ENCODE results near the gene KCNJ14.

The KCNJ14 gene

DNA sequence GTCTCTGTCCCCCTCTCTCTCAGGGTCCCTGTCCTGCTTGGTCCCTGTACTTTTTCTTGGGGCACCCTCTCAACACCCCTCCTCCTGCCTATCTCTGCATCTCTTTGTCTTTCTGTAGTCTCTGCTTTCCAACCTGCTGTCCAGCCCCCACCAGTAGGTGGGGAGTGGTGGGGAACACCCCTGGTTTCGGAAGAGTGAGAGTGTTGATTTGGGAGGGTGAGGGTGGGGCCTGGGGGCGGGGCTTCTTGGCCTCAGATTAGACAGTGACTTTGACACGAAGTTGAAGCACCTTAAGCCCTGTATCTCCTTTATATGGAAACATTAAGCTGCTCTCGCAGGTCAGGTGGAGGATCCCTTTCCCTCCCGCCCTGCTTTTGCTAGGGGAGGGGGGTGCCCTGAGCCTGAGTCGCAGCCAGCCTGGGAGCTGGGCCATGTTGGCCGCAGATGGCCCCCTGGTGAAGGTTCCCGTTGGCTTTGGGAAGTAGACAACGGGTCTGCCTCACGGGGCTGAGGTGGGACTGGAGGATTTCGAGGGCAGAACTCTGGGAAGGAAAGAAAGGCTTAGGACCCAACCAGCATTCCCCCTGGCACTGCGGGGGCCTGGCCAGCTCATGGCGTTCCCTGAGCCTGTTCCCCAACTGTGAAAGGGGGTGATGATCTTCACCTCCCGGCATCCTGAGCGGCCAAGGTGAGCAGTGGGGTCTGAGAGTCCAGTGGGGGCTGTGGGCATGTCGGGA is at the start of gene KCNJ14:
Gene KCNJ14, plus strand, starts transcription at position 404 of the 737 bp plus-strand sequence. CDS start 6,151 bp downstream, outside the sequence.
- DNase-seq: no peak

DNA sequence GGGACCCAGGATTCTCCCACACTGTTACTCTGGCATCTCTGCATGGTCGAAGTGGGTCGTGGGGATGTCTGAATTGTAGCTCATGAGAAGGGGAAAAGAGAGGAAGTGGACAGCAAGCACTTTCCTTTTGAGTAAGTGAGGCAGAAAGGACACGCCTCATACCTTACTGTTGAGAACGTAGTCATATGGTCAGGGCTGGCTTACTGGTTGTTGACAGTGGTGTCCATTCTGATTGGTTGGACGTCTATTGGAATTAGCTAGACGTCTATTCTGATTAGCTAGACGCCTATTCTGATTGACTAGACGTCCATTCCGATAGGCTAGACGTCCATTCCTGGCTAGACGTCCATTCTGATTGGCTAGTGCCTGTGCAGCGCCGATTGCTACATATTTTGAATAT is 49.5 kb upstream of the KCNJ14 start:
- DNase-seq: no peak

DNA sequence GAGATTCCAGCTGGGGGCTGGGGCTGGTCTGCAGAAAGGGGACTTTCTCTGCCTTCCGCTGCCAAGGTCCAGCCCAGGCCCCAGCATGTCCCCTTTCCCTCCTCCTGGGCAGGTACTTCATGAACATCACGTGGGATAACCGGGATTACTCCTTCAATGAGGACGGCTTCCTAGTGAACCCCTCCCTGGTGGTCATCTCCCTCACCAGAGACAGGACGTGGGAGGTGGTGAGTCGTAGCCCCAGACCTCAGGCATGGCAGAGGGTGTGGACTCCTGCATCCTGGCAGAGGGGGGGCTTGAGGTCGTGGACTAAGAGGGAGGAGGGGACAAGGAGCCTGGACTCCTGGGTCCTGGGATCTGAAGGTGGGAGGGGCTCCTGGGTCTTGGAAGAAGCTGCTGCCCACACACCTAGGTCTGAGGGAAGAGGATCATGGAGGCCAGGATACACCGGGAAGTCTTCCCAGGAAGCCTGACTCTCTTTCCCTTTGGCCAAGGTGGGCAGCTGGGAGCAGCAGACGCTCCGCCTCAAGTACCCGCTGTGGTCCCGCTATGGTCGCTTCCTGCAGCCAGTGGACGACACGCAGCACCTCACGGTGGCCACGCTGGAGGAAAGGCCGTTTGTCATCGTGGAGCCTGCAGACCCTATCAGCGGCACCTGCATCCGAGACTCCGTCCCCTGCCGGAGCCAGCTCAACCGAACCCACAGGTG is 41.3 kb upstream of the KCNJ14 start:
- no peak for DNase-seq

DNA sequence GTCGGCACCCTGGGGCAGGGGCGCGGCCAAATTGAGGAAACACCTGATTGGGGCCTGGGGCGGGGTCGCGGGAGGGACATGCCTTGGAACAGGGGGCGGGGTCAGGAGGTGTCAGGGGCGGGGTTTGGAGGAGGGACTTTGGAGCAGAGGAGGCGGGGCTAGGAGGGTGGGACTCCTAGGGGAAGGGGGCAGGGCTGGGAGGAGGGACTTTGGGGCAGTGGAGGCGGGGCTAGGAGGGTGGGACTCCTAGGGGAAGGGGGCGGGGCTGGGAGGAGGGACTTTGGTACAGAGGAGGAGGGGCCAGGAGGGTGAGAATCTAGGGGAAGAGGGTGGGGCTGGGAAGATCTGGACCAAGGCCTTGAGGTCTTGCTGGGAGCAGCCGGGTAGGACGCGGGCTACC is 40.0 kb upstream of the KCNJ14 start:
- peak; percentile 74 for DNase-seq

DNA sequence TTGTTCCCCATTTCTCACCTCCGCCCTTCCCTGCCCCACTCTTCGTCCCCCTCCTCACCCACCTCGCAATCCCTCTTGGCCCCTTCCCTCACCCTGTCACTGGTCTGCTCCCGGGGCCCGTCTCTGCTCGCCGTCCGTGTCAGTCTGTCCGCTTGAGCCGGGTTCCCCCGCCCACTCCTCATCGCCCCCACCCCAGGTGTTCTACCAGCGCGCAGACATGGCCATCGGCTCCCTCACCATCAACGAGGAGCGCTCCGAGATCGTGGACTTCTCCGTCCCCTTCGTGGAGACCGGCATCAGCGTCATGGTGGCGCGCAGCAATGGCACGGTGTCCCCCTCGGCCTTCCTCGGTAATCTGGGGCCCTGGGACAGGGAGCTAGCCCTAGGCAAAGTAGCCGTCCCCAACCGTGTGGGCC is 39.6 kb upstream of the KCNJ14 start:
- DNase-seq: no peak

DNA sequence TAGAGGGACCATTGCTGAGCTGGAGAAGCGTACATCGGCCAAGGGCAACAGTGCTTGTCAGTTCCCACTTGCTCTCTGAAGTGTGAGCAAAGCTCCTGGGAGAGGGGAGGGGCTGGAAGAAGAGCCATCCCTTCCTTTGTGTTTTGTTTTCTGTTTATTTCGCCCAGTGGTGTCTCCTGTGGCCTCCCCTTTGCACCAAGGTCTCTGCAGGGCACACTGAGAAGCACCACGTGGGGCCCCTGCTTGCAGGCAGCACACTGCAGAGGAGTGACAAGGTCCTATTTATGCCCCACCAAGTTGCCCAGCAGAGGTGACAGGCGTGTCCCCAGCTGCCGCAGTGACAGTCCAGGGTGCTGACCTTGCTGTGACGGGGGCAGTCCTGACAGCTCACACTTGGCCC is 38.0 kb upstream of the KCNJ14 start:
- DNase-seq: no peak

DNA sequence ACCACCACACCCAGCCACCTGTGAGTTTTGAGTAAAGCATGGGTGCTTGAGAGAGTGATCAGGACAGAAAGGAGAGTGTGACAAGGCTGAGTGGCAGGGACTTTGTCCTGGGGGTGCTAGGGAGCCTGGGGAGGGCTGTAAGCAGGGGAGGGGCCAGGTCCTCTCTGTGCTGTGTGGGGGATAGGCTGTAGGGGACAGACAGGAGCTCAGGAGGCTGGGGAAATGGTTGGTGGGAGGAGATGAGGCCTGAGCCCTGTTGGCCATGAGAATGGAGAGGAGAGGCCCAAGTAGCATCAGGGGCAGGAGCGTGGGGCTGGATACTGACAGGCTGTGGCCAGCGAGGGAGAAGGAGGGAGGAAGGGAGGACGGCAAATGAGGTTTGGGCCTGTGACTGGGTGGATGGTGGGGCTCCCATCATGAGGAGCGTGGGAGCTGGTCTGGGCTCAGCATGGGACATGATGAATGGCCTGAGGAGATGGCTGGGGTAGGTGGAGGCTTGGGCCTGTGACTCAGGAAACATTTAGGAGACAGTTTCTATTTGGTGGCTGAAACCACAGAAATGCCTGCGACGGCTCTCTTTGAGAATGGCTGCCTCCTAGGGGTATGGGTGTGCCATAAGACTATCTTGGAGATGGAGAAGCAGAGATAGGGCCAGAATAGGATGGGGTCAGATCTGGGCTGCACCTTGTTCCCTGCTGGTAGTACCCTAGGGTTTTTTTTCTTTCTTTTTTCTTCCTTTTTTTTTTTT is 36.9 kb upstream of the KCNJ14 start:
- DNase-seq: no peak

DNA sequence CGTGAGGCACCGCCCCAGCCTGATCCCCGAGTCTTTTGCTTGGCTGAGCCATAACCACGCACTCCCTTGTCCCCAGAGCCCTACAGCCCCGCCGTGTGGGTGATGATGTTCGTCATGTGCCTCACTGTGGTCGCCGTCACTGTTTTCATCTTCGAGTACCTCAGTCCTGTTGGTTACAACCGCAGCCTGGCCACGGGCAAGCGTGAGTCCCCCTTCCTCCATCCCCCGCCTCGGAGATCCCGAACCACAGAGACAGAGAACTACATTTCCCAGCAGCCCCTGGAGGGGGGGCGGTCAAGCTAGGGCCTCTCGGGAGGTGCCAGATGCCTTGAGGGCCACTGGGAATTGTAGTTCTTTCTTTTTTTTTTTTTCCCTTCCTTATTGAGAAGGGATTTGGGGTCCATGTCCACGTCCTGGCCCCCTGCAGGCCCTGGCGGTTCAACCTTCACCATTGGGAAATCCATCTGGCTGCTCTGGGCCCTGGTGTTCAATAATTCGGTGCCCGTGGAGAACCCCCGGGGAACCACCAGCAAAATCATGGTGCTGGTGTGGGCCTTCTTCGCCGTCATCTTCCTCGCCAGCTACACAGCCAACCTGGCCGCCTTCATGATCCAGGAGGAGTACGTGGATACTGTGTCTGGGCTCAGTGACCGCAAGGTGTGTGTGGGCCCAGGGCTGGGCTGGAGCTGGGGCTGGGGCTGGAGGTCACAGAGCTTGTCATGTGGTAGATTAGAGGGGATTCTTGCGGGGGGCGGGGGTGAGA is 36.0 kb upstream of the KCNJ14 start:
- peak; percentile 63 for DNase-seq

DNA sequence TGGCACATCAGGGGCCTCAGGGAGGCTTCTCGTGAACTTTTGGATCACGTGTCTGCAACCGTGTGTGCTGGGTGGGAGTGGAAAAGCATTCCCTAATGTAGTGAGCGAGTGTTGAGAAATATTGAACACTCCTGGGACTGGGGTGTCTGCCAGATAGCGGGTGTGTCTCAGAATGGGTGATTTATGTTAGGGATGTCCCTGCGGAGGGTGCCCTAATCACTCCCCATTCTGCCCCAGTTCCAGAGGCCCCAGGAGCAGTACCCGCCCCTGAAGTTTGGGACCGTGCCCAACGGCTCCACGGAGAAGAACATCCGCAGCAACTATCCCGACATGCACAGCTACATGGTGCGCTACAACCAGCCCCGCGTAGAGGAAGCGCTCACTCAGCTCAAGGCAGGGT is 33.8 kb upstream of the KCNJ14 start:
- DNase-seq: no peak

DNA sequence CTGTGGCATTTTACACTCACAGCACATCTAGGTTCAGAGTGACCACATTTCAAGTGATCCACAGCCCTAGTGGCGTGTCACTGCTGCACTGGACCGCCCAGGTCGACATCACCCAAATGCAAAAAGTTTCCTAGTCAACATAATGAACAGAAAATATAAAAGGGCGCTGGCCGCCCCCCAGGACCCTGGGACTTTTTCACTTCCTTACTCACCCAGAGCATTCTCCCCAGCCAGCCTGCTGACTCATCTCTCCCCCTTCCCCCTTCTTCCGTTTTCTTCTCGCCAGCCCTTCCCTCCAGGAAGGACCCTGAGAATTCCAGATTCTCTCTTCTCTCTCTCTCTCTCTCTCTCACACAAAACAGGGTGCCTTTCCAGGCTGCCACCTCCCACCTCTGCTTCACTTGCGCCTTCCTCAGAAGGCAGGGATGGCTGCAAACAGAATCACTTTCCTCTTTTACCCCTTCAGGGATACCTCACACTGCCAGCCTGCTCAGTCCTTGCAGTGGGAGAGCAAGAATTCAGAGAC is 30.6 kb upstream of the KCNJ14 start:
- DNase-seq: no peak

DNA sequence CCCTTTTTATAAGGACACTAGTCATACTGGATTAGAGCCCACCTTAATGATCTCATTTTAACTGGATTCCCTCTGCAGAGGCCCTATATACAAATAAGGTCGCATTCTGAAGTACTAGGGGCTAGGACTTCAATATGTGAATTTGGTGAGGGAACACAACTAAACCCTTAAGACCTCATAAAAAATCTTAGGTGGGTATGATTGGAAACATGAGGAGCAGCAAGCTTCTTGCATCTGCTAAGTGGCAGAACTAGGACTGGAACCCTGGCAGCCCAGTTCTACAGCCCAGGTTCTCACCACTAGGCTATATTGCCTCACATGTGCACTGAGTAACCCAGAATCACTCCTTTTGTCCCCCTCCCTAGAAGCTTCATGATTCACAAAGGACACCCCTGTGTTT is 26.7 kb upstream of the KCNJ14 start:
- no peak for DNase-seq

DNA sequence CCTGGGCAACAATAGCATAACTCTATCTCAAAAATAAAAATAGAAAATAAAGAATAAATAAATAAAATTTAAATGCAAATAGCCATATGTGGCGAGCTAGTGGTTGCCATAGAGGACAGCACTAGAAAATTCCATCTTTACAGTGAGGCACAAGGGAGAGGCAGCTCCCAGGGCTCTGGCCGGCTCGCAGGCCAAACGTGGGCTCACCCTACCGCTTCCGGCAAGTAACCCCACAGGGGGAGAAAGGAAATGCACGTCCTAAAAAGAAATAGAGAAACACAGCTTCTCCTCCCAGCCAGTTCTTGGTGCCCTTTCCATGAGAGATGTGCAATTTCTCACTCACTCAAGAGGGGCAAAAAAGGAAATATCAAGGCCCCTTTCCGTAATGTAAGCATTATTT is 22.0 kb upstream of the KCNJ14 start:
- no peak for DNase-seq

DNA sequence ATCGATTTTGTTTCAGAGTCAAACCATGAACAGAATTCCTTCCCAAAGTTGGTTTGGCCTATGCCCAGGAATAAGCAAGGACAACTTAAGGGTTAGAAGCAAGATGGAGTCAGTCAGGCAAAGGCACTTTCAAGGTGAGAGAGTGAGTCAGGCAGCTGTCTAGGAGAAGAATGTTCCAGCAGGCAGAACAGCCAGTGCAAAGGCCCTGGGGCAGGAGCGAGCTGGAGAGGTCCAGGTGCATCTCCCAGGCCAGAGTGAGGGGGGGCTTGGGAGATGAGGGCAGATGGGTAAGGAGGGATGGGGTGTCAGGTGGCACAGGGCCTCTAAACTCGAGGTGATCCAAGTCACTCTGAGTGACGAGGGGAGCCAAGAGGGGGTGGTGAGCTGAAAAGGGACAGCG is 18.8 kb upstream of the KCNJ14 start:
- no peak for DNase-seq

DNA sequence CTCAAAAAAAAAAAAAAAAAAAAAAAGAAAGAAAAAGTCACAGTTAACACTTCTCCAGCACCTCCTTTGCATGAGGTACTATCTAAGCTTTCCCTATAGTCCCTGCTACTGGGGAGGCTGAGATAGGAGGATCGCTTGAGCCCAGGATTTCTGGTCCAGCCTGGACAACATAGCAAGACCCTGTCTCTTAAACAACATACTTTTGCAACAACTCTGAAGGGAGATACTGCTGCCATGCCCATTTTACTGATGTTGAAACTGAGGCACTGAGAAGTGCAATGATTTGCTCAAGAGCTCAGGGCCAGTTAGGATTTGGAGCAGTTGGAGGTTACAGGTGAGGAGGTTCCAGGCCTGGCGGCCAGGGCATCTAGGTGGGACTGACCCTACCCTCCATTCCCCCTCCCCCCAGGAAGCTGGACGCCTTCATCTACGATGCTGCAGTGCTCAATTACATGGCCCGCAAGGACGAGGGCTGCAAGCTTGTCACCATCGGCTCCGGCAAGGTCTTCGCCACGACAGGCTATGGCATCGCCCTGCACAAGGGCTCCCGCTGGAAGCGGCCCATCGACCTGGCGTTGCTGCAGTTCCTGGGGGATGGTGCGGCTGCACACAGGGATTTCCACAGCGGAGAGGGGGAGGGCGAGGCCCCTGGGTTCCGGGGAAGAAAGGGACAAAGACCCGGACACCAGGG is 13.9 kb upstream of the KCNJ14 start:
- no peak for DNase-seq

DNA sequence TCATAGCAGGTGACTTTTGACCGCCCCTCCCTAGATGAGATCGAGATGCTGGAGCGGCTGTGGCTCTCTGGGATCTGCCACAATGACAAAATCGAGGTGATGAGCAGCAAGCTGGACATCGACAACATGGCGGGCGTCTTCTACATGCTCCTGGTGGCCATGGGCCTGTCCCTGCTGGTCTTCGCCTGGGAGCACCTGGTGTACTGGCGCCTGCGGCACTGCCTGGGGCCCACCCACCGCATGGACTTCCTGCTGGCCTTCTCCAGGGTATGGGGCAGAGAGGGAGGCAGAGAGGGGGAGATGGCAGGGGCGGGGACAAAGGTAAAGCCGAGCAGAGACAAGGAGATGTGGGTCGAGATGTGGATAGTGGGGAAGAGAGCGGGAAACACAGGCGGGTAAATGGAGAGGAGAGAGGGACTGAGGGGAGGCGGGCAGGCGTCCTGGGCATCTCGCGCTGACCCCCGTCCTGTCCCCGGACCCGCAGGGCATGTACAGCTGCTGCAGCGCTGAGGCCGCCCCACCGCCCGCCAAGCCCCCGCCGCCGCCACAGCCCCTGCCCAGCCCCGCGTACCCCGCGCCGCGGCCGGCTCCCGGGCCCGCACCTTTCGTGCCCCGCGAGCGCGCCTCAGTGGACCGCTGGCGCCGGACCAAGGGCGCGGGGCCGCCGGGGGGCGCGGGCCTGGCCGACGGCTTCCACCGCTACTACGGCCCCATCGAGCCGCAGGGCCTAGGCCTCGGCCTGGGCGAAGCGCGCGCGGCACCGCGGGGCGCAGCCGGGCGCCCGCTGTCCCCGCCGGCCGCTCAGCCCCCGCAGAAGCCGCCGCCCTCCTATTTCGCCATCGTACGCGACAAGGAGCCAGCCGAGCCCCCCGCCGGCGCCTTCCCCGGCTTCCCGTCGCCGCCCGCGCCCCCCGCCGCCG is 13.0 kb upstream of the KCNJ14 start:
- no peak for DNase-seq

DNA sequence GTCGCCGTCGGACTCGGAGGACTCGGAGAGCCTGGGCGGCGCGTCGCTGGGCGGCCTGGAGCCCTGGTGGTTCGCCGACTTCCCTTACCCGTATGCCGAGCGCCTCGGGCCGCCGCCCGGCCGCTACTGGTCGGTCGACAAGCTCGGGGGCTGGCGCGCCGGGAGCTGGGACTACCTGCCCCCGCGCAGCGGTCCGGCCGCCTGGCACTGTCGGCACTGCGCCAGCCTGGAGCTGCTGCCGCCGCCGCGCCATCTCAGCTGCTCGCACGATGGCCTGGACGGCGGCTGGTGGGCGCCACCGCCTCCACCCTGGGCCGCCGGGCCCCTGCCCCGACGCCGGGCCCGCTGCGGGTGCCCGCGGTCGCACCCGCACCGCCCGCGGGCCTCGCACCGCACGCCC is 12.1 kb upstream of the KCNJ14 start:
- DNase-seq: no peak

DNA sequence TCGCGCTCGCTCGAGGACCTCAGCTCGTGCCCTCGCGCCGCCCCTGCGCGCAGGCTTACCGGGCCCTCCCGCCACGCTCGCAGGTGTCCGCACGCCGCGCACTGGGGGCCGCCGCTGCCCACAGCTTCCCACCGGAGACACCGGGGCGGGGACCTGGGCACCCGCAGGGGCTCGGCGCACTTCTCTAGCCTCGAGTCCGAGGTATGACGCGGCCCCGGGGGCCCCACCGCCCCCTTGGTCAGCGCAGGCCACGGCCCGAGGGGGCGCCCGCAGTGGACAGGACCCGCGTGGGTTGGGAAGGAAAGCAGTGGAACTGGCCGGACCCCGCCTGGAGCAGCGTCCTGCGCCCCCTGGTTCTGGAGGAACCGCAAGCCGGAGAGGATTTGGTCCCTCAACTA is 11.6 kb upstream of the KCNJ14 start:
- DNase-seq: no peak

DNA sequence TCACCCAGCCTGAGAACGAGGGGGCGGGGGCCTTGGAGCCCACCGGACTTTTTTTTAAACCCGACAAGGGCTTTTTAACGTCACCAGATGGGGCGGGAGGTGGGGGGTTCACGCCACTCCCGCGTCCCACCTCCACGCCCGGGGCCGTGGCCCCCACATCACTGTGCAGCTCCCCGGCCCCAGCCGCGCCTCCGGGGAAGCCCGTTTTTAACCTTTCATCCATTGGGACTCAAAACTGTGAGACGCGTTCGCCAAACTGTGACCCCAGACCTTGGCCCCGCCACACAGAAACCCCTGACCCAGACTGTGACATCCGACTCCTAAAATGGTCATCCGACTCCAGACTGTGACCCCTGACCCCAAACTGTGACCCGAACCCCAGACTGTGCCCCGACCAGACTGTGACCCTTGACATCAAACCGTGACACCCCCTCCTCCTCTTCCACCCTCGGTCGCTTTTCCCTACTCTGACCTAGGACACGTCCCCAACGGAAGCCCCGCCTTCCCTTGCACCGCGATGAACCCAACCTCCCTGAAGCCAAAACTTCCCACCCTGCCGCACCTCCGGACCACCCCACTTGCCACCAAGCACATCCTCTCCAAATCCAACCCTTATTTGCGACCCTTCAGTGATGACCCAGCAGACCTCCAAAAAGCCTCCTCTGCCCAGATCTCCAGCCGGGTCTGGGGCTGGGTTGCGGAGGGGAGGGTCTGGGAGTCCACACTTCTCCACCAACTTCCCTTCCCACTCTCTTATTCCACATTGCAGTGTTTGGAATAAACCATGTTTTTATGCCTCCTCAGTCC is 11.0 kb upstream of the KCNJ14 start:
- no peak for DNase-seq

DNA sequence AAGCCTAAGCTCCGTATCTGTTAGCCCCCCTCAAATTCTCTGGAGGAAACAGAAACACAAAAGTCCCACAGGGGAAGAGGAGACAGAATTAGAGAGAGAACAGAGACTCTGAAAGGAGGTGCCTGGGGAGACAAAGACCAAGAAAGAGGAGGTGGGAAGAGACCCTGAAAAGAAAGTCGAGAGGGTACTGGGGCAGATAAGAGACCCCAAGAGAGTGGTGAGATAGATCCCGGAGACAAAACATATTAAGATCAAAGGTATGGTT is 10.5 kb upstream of the KCNJ14 start:
- no peak for DNase-seq

DNA sequence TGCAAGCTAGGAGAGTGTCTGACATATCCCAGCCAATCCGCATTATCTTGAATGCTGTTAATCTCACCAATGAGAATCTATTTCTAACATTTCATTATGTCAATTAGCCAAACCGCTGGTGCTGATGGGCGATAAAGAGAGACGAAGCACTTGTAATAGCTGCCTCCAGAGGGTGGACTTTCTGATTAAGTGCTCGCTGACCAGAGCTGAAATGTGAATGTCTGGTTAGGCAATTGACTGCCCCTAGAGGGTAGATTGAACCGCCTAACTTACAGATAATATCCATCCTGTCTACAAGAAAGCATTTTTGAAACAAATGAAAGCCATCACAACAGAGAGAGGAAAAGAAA is 10.1 kb upstream of the KCNJ14 start:
- DNase-seq: no peak
